Upper lobe of right lung (tissue), 1 donor: ENCODE measurements around the gene WASF1. TPM values are rescaled to one million over a fixed set of nuclear protein-coding genes. Genes with fewer than 3 reads are reported as not detected.

Experiments used
- ATAC-seq: fragments of 200-7000 bp; cut with Tn5 transposase; one replicate; pipeline ENCODE4 v1.9.1; 2020; ENCODE audit warnings: mild to moderate bottlenecking, moderate library complexity
- DNase-seq: peaks from one replicate; pipeline ENCODE4 v3.0.0-alpha.2; 2020
- H3K27ac ChIP-seq: fragments of 200-600 bp; one replicate; pipeline ENCODE4 v1.8.0; 2022
- H3K27me3 ChIP-seq: fragments of 200-600 bp; one replicate; pipeline ENCODE4 v1.8.0; 2022; ENCODE audit warnings: mild to moderate bottlenecking
- H3K36me3 ChIP-seq: fragments of 200-600 bp; one replicate; pipeline ENCODE4 v1.8.0; 2022
- H3K4me1 ChIP-seq: fragments of 200-600 bp; one replicate; pipeline ENCODE4 v1.8.0; 2022
- H3K4me3 ChIP-seq: fragments of 200-600 bp; one replicate; pipeline ENCODE4 v1.8.0; 2022; ENCODE audit warnings: mild to moderate bottlenecking
- H3K9me3 ChIP-seq: fragments of 200-600 bp; one replicate; pipeline ENCODE4 v1.8.0; 2022
- CTCF ChIP-seq: fragments of 200-600 bp; IDR thresholded peaks from one replicate; pipeline ENCODE4 v1.8.0; 2022; ENCODE audit warnings: antibody characterized with exemption
- intact Hi-C: fragments of 100-400 bp; cut with DNase I; formaldehyde crosslinking; loops from one replicate; pipeline ENCODE4 v1.11.0; 2022
- total RNA-seq: library from RNA; stranded (reverse); fragmentation: NEBNext Ultra II Directional; extraction: Animal tissue kit (Norgen Biotek cat#: 25700); gene quantifications from one replicate; pipeline ENCODE4 v1.2.1, GENCODE V29; 2021
- donor health status: DM: no; HTN: yes; CAD: no; lungs with severe emphysema.

WASF1 gene
- total RNA-seq, 1 donor from 2014 or later = 3.6 TPM

DNA sequence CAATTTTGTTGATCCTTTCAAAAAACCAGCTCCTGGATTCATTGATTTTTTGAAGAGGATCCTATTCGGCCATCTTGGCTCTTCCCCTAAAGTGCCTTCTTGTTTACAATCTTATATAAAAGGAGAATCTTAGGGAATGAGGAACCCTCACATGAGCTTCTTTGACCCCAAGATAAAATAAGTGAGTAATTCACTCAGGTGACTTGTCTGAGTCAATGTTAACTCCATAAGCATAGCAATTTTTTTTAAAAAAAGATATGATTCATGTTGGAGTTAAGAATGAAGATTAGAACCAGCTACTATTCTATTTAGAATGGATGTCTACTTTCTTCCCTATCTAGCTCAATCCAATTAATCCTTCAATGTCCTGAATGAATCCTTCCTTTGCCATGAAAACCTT lies 21.0 kb downstream of the WASF1 start:
- no peak for TF ChIP-seq CTCF
- intact Hi-C loops = no loop called here
- ATAC-seq = no peak

DNA sequence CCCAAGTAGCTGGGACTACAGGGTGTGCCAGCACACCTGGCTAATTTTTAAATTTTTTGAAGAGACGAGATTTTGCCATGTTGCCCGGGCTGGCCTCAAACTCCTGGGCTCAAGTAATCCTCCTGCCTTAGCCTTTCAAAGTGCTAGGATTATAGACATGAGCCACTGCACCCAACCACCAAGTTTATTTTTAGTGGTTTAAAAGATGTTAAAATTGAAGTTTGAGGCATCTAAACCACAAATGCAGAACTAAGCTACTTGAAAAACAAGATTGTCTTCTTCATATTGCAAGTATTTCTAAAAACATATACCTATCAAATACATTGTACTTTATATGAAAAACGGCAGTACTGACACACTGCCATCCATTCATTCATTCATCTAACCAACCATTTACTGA lies 31.6 kb downstream of the WASF1 start:
- Histone ChIP-seq H3K4me1 (no peaks in the 10 kb centered on the region), H3K27ac (no peak overlapping the region), H3K27me3 (no peaks in the 10 kb centered on the region), H3K4me3 (no peak overlapping the region), H3K36me3 (no peaks in the 10 kb centered on the region), H3K9me3 (no peaks in the 10 kb centered on the region)
- intact Hi-C loops = no loop called here
- DNase-seq (no peak), ATAC-seq (no peak)
- TF ChIP-seq CTCF = no peak

More for the DNA sequence above, 21.0 kb downstream of the WASF1 start:
- no peak overlapping the region for H3K27ac ChIP-seq
- no peaks in the 10 kb centered on the region for H3K27me3 ChIP-seq
- no peaks in the 10 kb centered on the region for H3K9me3 ChIP-seq
- no peaks in the 10 kb centered on the region for H3K36me3 ChIP-seq
- no peak overlapping the region for H3K4me3 ChIP-seq
- no peak for DNase-seq
- no peaks in the 10 kb centered on the region for H3K4me1 ChIP-seq

- no peak for TF ChIP-seq CTCF
- H3K9me3 ChIP-seq = no peaks in the 10 kb centered on the region
- H3K4me3 ChIP-seq = no peak overlapping the region
- DNase-seq (no peak), ATAC-seq (no peak)
- no peaks in the 10 kb centered on the region for H3K27me3 ChIP-seq
- no peaks in the 10 kb centered on the region for H3K4me1 ChIP-seq
- intact Hi-C loops = no loop called here
- H3K36me3 ChIP-seq = no peaks in the 10 kb centered on the region
- H3K27ac ChIP-seq = no peak overlapping the region
These were observed 38.8 kb downstream of the WASF1 start for GRCh38 chr6:110140650-110141049.

DNA sequence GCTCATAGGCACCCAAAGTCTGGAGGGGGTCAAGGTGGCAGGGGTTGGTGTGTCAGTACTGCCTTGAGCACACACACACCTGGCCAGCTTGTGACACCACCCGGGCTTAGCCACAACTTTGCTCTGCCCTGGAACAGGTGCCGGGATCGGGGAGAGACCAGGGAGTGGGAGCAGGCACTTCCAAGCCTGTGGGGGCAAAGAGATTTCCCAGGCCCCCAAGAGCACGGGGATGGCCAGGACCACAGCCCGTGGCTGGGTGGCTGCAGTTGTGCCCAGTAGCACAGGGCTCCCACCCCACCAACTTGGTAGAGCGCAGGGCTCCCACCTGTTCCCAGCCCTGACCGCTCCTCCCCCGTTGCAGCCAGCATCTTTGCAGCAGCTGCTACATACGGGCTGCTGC lies 40.4 kb downstream of the WASF1 start:
- Histone ChIP-seq H3K4me3 (no peak overlapping the region), H3K9me3 (no peaks in the 10 kb centered on the region), H3K4me1 (no peaks in the 10 kb centered on the region), H3K27me3 (no peaks in the 10 kb centered on the region), H3K27ac (no peak overlapping the region), H3K36me3 (no peaks in the 10 kb centered on the region)
- no peak for TF ChIP-seq CTCF
- intact Hi-C loops = no loop called here
- no peak for DNase-seq
- no peak for ATAC-seq

DNA sequence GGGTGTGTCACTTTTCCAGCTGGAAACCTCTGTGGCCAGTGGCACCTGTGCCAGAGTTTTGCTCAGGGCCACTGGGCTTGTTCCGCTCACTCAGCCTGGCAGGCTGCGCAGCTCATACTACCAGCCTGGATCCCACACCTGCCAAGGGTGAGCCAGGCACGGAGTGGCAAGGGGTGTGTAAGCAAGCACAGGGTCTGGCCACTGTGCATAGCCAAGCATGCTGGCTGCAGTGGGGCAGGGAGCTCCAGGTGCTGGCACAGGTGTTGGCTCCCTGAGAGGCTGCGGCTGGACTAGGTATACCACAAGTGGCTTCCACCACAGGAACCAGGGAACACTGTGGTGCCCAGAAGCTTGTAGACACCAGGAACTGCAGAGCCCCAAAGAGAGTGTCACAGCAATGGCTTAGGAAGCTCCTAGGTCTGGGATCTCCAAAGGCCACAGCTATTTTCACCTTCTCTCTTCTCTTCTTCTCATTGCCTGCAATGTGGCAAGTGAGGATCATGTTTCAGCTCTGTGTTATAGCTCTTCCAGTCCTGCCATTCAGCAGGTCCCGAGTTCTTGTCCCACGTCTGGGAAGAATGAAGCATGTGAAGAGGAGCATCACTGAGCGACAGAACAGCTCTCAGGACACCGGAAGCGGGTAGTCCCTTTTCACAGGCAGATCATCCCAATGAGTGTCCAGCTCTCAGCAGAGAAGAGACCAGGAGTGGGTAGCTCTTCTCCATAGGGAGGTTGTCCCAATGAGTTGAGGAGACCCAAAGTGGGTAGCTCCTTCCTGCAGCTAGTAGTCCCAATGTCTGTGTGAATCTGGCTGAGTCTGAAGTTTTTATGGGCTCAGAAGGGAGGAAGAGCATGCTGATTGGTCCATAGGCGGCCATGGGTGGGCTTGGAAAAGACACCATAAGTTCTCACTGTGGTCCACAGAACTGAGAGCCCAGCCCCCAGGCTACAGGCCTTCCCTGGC lies 41.3 kb downstream of the WASF1 start:
- TF ChIP-seq CTCF = no peak
- DNase-seq = no peak
- intact Hi-C loops = no loop called here

More for the DNA sequence above, 41.3 kb downstream of the WASF1 start:
- Histone ChIP-seq H3K27ac (no peak overlapping the region), H3K9me3 (no peaks in the 10 kb centered on the region), H3K4me3 (no peak overlapping the region), H3K4me1 (no peaks in the 10 kb centered on the region), H3K36me3 (no peaks in the 10 kb centered on the region), H3K27me3 (no peaks in the 10 kb centered on the region)
- ATAC-seq = no peak
